Body of pancreas (tissue), 4 donors: ENCODE results near the gene CLEC4E.

ENCODE experiments used
- POLR2A ChIP-seq, 3 donors: fragments of 450-650 bp; IDR thresholded peaks; one replicate each; pipeline ENCODE4 v1.6.1; 2016; ENCODE audit warnings: antibody characterized with exemption in 3 of 3, mild to moderate bottlenecking in 2 of 3
- TF ChIP-seq, protein P1 (sequence below), 7 experiments: fragments of 450-650 bp in 4 of 7; fragments of 200-600 bp in 3 of 7; sonication (generic) in 3 of 7; IDR thresholded peaks; one replicate each; pipeline ENCODE4 v1.5.1; 2016 to 2019; ENCODE audit warnings: antibody characterized with exemption in 7 of 7

GRCh38 chr12:8532045-8532444, 8.7 kb downstream of the CLEC4E start:
- TF ChIP-seq, protein P1, sequence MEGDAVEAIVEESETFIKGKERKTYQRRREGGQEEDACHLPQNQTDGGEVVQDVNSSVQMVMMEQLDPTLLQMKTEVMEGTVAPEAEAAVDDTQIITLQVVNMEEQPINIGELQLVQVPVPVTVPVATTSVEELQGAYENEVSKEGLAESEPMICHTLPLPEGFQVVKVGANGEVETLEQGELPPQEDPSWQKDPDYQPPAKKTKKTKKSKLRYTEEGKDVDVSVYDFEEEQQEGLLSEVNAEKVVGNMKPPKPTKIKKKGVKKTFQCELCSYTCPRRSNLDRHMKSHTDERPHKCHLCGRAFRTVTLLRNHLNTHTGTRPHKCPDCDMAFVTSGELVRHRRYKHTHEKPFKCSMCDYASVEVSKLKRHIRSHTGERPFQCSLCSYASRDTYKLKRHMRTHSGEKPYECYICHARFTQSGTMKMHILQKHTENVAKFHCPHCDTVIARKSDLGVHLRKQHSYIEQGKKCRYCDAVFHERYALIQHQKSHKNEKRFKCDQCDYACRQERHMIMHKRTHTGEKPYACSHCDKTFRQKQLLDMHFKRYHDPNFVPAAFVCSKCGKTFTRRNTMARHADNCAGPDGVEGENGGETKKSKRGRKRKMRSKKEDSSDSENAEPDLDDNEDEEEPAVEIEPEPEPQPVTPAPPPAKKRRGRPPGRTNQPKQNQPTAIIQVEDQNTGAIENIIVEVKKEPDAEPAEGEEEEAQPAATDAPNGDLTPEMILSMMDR (IDR thresholded peaks at IDR 0.05), result no peak
- no peak for TF ChIP-seq POLR2A (IDR thresholded peaks at IDR 0.05)
